Measurements from ENCODE around the gene TSFM.
"Not testable (repeated sequence)": the region's sequence is repeated elsewhere in the genome, so short reads cannot be mapped to it uniquely, and the experiment has no call there.

The TSFM gene

GRCh38 chr12:57815177-57816000 is 32.8 kb downstream of the TSFM start:
- CTCF ChIA-PET: interaction anchor here (0.6 to 28.9 kb wide), 7 partner anchors 10 to 92 kb away, joined by 3 to 478 read pairs (median 5); partner anchors contain the start of gene TSFM
- H3K4me3 ChIP-seq (ENCODE audit: low read depth, low read length): no peak overlapping the region
- POLR2A ChIA-PET: no interaction called here
- DNase-seq (ENCODE audit: low read depth, low spot score): no peak
- no peak for TF ChIP-seq CTCF (IDR thresholded peaks at IDR 0.05; ENCODE audit: insufficient read depth, low read length, missing control alignments)

GRCh38 chr12:57816001-57816854 is 33.6 kb downstream of the TSFM start:
- CTCF ChIA-PET: interaction anchor here (0.8 to 28.9 kb wide), 11 partner anchors 9 to 92 kb away, joined by 3 to 478 read pairs (median 5); partner anchors contain the start of gene TSFM
- POLR2A ChIA-PET: no interaction called here
- DNase-seq (ENCODE audit: low read depth, low spot score): no peak
- TF ChIP-seq CTCF (IDR thresholded peaks at IDR 0.05; ENCODE audit: insufficient read depth, low read length, missing control alignments): no peak
- H3K4me3 ChIP-seq (ENCODE audit: low read depth, low read length): no peak overlapping the region

- CTCF ChIA-PET: interaction anchor here (0.8 to 28.9 kb wide), 8 partner anchors 8 to 91 kb away, joined by 3 to 478 read pairs (median 5); partner anchors contain the start of gene TSFM
- TF ChIP-seq CTCF (IDR thresholded peaks at IDR 0.05; ENCODE audit: insufficient read depth, low read length, missing control alignments): no peak
- no peak for DNase-seq (ENCODE audit: low read depth, low spot score)
- no peak overlapping the region for H3K4me3 ChIP-seq (ENCODE audit: low read depth, low read length)
- POLR2A ChIA-PET: no interaction called here
These were observed 34.2 kb downstream of the TSFM start for GRCh38 chr12:57816855-57817151.

- DNase-seq (ENCODE audit: low read depth, low spot score): no peak
- ChIA-PET POLR2A (no interaction called here), CTCF (interaction anchor here (0.8 to 28.9 kb wide), 10 partner anchors 8 to 90 kb away, joined by 3 to 478 read pairs (median 6); partner anchors contain the start of gene TSFM)
- no peak for TF ChIP-seq CTCF (IDR thresholded peaks at IDR 0.05; ENCODE audit: insufficient read depth, low read length, missing control alignments)
- H3K4me3 ChIP-seq (ENCODE audit: low read depth, low read length): no peak overlapping the region
These were observed 34.8 kb downstream of the TSFM start for GRCh38 chr12:57817261-57817989.

GRCh38 chr12:57817990-57818331 is 35.4 kb downstream of the TSFM start:
- DNase-seq (ENCODE audit: low read depth, low spot score); H3K4me3 ChIP-seq (ENCODE audit: low read depth, low read length): not testable (repeated sequence)
- ChIA-PET POLR2A (interaction anchor here (0.8 to 1.9 kb wide), 2 partner anchors 29 to 79 kb away, joined by 3 to 12 read pairs; partner anchors contain the start of gene CTDSP2), CTCF (interaction anchor here (0.8 to 28.9 kb wide), 7 partner anchors 12 to 90 kb away, joined by 3 to 478 read pairs (median 7); partner anchors contain the start of gene TSFM)

- POLR2A ChIA-PET; H3K4me3 ChIP-seq (ENCODE audit: low read depth, low read length); DNase-seq (ENCODE audit: low read depth, low spot score): not testable (repeated sequence)
- CTCF ChIA-PET: interaction anchor here (13.9 to 28.9 kb wide), 2 partner anchors 18 to 88 kb away, joined by 163 to 478 read pairs; no protein-coding TSS in a partner anchor
These were observed 37.5 kb downstream of the TSFM start for GRCh38 chr12:57820119-57820518.

- CTCF ChIA-PET: interaction anchor here (1.1 to 13.9 kb wide), 4 partner anchors 9 to 84 kb away, joined by 4 to 163 read pairs (median 8); no protein-coding TSS in a partner anchor
- POLR2A ChIA-PET: interaction anchor here (0.6 kb wide), 1 partner anchor 24 kb away, joined by 3 read pairs; no protein-coding TSS in a partner anchor
- DNase-seq (ENCODE audit: low read depth, low spot score); H3K4me3 ChIP-seq (ENCODE audit: low read depth, low read length): not testable (repeated sequence)
These were observed 38.4 kb downstream of the TSFM start for GRCh38 chr12:57821015-57821414.
